GM12878 (cell line): ENCODE measurements around the gene RNLS. TPM values are rescaled to one million over a fixed set of nuclear protein-coding genes. Genes with fewer than 3 reads are reported as not detected.

Experiments
- ATAC-seq: fragments of 200-7000 bp; cut with Tn5 transposase; 3 replicates; pipeline ENCODE4 v1.9.1; 2020; ENCODE audit warnings: mild to moderate bottlenecking, moderate library complexity
- BruUV-seq: library from RNA; stranded (reverse); fragments of 400-500 nt; replicated peaks from 2 replicates; lab custom pipeline; 2021; lab: Mats Ljungman, UMichigan
- CTCF ChIA-PET: fragments of 300-600 bp; sonication (Branson Sonifier 250); formaldehyde crosslinking; extraction: SDS; loops from one replicate; lab custom pipeline; 2021; ENCODE audit warnings: inconsistent platforms; lab: Yijun Ruan, JAX
- POLR2A ChIA-PET: fragments of 350-600 bp; formaldehyde crosslinking; extraction: SDS; loops from one replicate; lab custom pipeline; 2021; ENCODE audit warnings: inconsistent platforms; lab: Charles Lee
- RAD21 ChIA-PET: fragments of 300-600 bp; sonication (Branson Sonifier 250); formaldehyde crosslinking; loops from one replicate; lab custom pipeline; 2023; ENCODE audit warnings: antibody characterized with exemption; ENCODE audit not compliant: unreplicated experiment; lab: Charles Lee
- SMC1A ChIA-PET: fragments of 300-600 bp; sonication (Branson Sonifier 250); formaldehyde crosslinking; loops from one replicate; lab custom pipeline; 2023; ENCODE audit not compliant: unreplicated experiment, uncharacterized antibody; lab: Charles Lee
- DNase-seq: peaks from one replicate; pipeline ENCODE4 v3.0.0-alpha.2; 2011; ENCODE audit warnings: low read depth, low spot score
- FAIRE-seq: peaks from 3 replicates; lab custom pipeline; 2011; peaks lifted over from hg19 to GRCh38; lab: Jason Lieb, UNC
- H2AFZ ChIP-seq: 2 replicates; pipeline ENCODE4 v1.6.0; 2011; ENCODE audit warnings: low read depth, low read length, control low read depth; ENCODE audit not compliant: control insufficient read depth
- H3K27ac ChIP-seq: 2 replicates; pipeline ENCODE4 v1.5.1; 2011; ENCODE audit warnings: control low read depth; ENCODE audit not compliant: control insufficient read depth, insufficient read depth
- H3K27me3 ChIP-seq, 2 experiments: replicated peaks in 1 of 2; 2 replicates each; pipeline versions ENCODE4 v1.6.0 to v1.6.1; 2011; ENCODE audit warnings: low read length in 1 of 2; ENCODE audit not compliant: control insufficient read depth in 2 of 2, insufficient read depth in 2 of 2
- H3K36me3 ChIP-seq, 2 experiments: 2 replicates each; pipeline ENCODE4 v1.5.1; 2011; ENCODE audit warnings: low read length in 1 of 2; ENCODE audit not compliant: control insufficient read depth in 2 of 2, insufficient read depth in 2 of 2
- H3K4me1 ChIP-seq: 2 replicates; pipeline ENCODE4 v1.6.1; 2011; ENCODE audit warnings: mild to moderate bottlenecking, low read length, moderate library complexity, mixed read lengths; ENCODE audit not compliant: control insufficient read depth, insufficient read depth
- H3K4me2 ChIP-seq: 2 replicates; pipeline ENCODE4 v1.6.0; 2011; ENCODE audit warnings: control low read depth; ENCODE audit not compliant: control insufficient read depth, insufficient read depth
- H3K4me3 ChIP-seq: fragments of 200-600 bp; sonication (generic); 2 replicates; pipeline ENCODE4 v1.5.1; 2016
- H3K79me2 ChIP-seq: 2 replicates; pipeline ENCODE4 v1.6.0; 2011; ENCODE audit warnings: low read length; ENCODE audit not compliant: control insufficient read depth, insufficient read depth
- H3K9ac ChIP-seq: 2 replicates; pipeline ENCODE4 v1.8.0; 2011; ENCODE audit warnings: low read length, control low read depth, mixed read lengths; ENCODE audit not compliant: control insufficient read depth, insufficient read depth
- H3K9me3 ChIP-seq: replicated peaks from 3 replicates; pipeline ENCODE4 v1.5.1; 2011; ENCODE audit warnings: mild to moderate bottlenecking, low read length; ENCODE audit not compliant: control insufficient read depth, insufficient read depth
- H4K20me1 ChIP-seq: 2 replicates; pipeline ENCODE4 v1.6.0; 2011; ENCODE audit not compliant: control insufficient read depth, insufficient read depth
- FOXK2 ChIP-seq: fragments of 450-650 bp; IDR thresholded peaks from 2 replicates; pipeline ENCODE4 v1.6.1; 2017; ENCODE audit warnings: mild to moderate bottlenecking, moderate library complexity
- IRF4 ChIP-seq: IDR thresholded peaks from 2 replicates; pipeline ENCODE4 v1.6.1; 2011; ENCODE audit warnings: low read depth, low read length
- JUNB ChIP-seq: IDR thresholded peaks from 2 replicates; pipeline ENCODE4 v1.6.1; 2016; ENCODE audit warnings: antibody characterized with exemption, mild to moderate bottlenecking
- MEF2B ChIP-seq: fragments of 450-650 bp; IDR thresholded peaks from 2 replicates; pipeline ENCODE4 v1.6.1; 2018; ENCODE audit warnings: mild to moderate bottlenecking, moderate library complexity; ENCODE audit not compliant: partially characterized antibody, poor library complexity, severe bottlenecking
- WGBS: methylation state at CpG from one replicate; pipeline ENCODE4 v1.1.6; 2016; ENCODE audit warnings: low lambda C conversion rate; ENCODE audit not compliant: insufficient replicate concordance, insufficient coverage; ENCODE audit errors: missing lambda C conversion rate; 5-methylcytosine and 5-hydroxymethylcytosine counted together
- in situ Hi-C: fragments of 300-500 bp; cut with MboI; formaldehyde crosslinking; loops from 9 replicates; pipeline ENCODE4 v1.14.3; 2018; ENCODE audit warnings: mixed read lengths
- intact Hi-C: fragments of 100-400 bp; cut with micrococcal nuclease; formaldehyde crosslinking; loops from one replicate; pipeline ENCODE4 v1.14.2; 2022; ENCODE audit not compliant: unreplicated experiment
- polyA plus RNA-seq, 11 experiments: library from polyadenylated mRNA; depleted of rRNA in 4 of 11; unstranded in 6 of 11; stranded (reverse) in 5 of 11; fragments of >200 nt; fragmentation: Nextera tagmentation in 4 of 11; fragmentation: Illumina TruSeq in 1 of 11; extraction: Ambion mirVana in 4 of 11; extraction: Trizol in 1 of 11; gene quantifications; 1 replicate in 1 of 11; 2 replicates in 10 of 11; pipeline versions ENCODE4 v1.2.1 to v1.2.3, GENCODE V29; 2011 to 2016; ENCODE audit warnings: inconsistent platforms in 2 of 11, missing spikeins in 2 of 11, low read depth in 1 of 11
- total RNA-seq, 4 experiments: library from RNA; depleted of rRNA in 3 of 4; stranded (reverse); fragments of >200 nt in 3 of 4; fragmentation: Illumina TruSeq in 1 of 4; extraction: Trizol in 1 of 4; gene quantifications; 2 replicates each; pipeline versions ENCODE4 v1.2.1 to v1.2.3, GENCODE V29; 2013 to 2021

RNLS gene
- total and polyA plus RNA-seq, 10 of the 15 experiments (the other 5 are each of a cell fraction or from before 2014, with no cell fraction given) = 3.4 to 6.7 (median 4.6) TPM

DNA sequence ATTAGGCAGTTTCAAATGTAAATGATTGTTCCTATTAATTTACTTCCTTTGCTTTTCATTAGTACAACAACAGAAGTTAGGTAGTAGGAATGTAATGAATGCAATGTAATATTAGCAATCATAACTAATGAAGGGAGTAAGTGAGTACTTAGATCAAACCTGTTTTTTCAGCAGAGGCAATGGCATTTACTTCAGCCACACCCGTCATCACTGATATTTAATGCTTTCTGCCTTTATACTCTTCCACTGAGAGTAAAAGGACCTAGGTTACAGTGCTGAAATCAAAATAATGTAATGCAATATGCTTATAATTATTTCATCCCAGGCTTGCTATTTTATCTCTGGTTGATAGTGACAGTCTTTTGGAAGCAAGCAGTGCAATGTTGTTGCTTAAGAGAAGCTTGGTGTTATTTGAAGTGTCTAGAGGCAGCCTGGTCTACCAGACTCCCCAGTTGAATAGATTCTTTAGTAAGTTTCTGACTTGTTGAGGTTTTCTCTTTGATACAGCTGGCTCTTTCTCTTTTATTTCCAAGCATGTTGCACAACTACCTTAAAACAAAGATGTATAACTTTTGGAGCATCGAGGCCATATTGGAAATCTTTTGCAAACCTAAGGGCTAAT lies 149.4 kb downstream of the RNLS start:
- ChIA-PET POLR2A (interaction anchor here (0.5 kb wide), 1 partner anchor 81 kb away, joined by 3 read pairs; no protein-coding TSS in a partner anchor), RAD21 (no interaction called here), CTCF (interaction anchor here (1.5 kb wide), 1 partner anchor 9 kb away, joined by 5 read pairs; no protein-coding TSS in a partner anchor), SMC1A (no interaction called here)
- no peaks in the 10 kb centered on the region for H3K9me3 ChIP-seq
- in situ Hi-C loops (no loop called here), intact Hi-C loops (no loop called here)
- H3K79me2 ChIP-seq = no peaks in the 10 kb centered on the region
- H2AFZ ChIP-seq = no peak overlapping the region
- H3K4me2 ChIP-seq = no peak overlapping the region
- H3K27me3 ChIP-seq = no peaks in the 10 kb centered on the region
- TF ChIP-seq IRF4 (no peak), FOXK2 (no peak)
- no TSS peak for BruUV-seq
- WGBS = 77% methylated on average over 2 of the region's 2 CpGs
- H3K4me3 ChIP-seq = no peak overlapping the region
- FAIRE-seq (no peak), DNase-seq (no peak), ATAC-seq (no peak)
- H3K27ac ChIP-seq = no peak overlapping the region
- no peaks in the 10 kb centered on the region for H3K36me3 ChIP-seq
- H4K20me1 ChIP-seq = no peaks in the 10 kb centered on the region
- H3K4me1 ChIP-seq = no peaks in the 10 kb centered on the region
- H3K9ac ChIP-seq = no peak overlapping the region

DNA sequence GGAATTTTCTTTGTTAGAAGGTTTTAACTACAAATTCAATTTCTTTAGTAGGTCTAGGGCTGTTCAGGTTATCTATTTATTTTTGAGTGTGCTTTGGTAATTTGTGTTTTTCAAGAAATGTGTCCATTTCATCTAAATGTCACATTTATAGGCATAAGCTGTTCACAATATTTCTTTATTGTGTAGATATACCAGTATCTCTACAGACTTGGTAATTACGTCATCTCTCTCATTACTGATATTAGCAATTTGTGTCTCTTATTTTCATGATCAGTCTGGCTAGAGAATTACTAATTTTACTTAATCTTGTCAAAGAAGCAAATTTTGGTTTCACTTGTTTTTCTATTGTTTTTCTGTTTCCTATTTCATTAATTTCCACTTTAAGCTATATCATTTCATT lies 152.0 kb downstream of the RNLS start:
- Histone ChIP-seq H3K4me2 (no peak overlapping the region), H3K36me3 (no peaks in the 10 kb centered on the region), H2AFZ (no peak overlapping the region), H3K9ac (no peak overlapping the region), H3K9me3 (no peaks in the 10 kb centered on the region), H3K27me3 (no peaks in the 10 kb centered on the region), H3K4me3 (no peak overlapping the region), H3K4me1 (no peaks in the 10 kb centered on the region), H3K79me2 (no peaks in the 10 kb centered on the region), H3K27ac (no peak overlapping the region), H4K20me1 (no peaks in the 10 kb centered on the region)
- CTCF ChIA-PET = no interaction called here
- in situ Hi-C loops (no loop called here), intact Hi-C loops (no loop called here)
- POLR2A ChIA-PET = no interaction called here
- SMC1A ChIA-PET = no interaction called here
- DNase-seq (no peak), FAIRE-seq (no peak), ATAC-seq (no peak)
- TF ChIP-seq JUNB (peak; percentile 50; the same call in 1 of the 2 replicates), MEF2B (no peak)
- WGBS = 95% methylated on average over 1 of the region's 1 CpG
- RAD21 ChIA-PET = no interaction called here
- BruUV-seq = no TSS peak
